Mesothelial cell of epicardium (in vitro differentiated cells): Measurements from ENCODE around the gene CEP55. TPM values are rescaled to one million over a fixed set of nuclear protein-coding genes. Genes with fewer than 3 reads are reported as not detected.

ENCODE experiments used
- DNase-seq, 2 experiments: peaks; one replicate each; pipeline ENCODE4 v3.0.0; 2021; ENCODE audit warnings: low spot score in 2 of 2; ENCODE audit not compliant: unreplicated experiment in 2 of 2
- H3K27ac Mint-ChIP-seq: 2 replicates; pipeline ENCODE4 v1.8.0; 2021; ENCODE audit warnings: mixed read lengths
- H3K27me3 Mint-ChIP-seq: 2 replicates; pipeline ENCODE4 v1.8.0; 2021; ENCODE audit warnings: low read depth, mixed read lengths
- H3K36me3 Mint-ChIP-seq: 2 replicates; pipeline ENCODE4 v1.8.0; 2021; ENCODE audit warnings: mixed read lengths
- H3K4me1 Mint-ChIP-seq: 2 replicates; pipeline ENCODE4 v1.8.0; 2021; ENCODE audit warnings: mixed read lengths
- H3K4me3 Mint-ChIP-seq: 2 replicates; pipeline ENCODE4 v1.8.0; 2021; ENCODE audit warnings: mild to moderate bottlenecking, moderate library complexity, mixed read lengths
- H3K9me3 Mint-ChIP-seq: 2 replicates; pipeline ENCODE4 v1.8.0; 2021; ENCODE audit warnings: mixed read lengths
- total RNA-seq: library from RNA; stranded (reverse); gene quantifications from 3 replicates; pipeline ENCODE4 v1.2.1, GENCODE V29; 2021
- TF ChIP-seq, protein P1 (sequence below): fragments of 200-600 bp; sonication (generic); IDR thresholded peaks from one replicate; pipeline ENCODE4 v1.5.0; 2021; ENCODE audit warnings: antibody characterized with exemption; ENCODE audit not compliant: unreplicated experiment

The CEP55 gene
- total RNA-seq, 1 donor from 2014 or later = 6.3 TPM

DNA sequence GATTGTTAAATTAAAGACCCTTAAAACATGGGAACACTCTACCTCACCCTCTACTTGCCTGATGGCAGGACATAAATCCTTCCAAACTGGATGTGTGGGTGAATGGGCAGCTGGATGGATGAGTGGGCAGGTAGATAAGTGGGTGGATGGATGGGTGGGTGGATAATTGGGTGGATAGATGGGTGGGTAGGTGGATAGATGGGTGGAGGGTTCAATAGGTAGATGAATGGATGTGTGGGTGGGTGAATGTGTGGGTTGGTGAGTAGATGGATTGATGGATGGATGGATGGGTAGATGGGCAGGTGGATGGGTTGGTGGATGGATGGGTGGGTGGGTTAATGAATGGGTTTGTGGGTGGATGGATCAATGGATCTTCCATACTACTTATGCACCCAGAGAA, 51.1 kb downstream of the CEP55 start:
- no peak for DNase-seq
- Mint-ChIP-seq H3K9me3 (no peaks in the 10 kb centered on the region), H3K36me3 (no peaks in the 10 kb centered on the region), H3K4me1 (peaks cover 5% of the 10 kb centered on the region), H3K27ac (no peak overlapping the region), H3K4me3 (no peak overlapping the region), H3K27me3 (peaks cover 33% of the 10 kb centered on the region)
- TF ChIP-seq, protein P1, sequence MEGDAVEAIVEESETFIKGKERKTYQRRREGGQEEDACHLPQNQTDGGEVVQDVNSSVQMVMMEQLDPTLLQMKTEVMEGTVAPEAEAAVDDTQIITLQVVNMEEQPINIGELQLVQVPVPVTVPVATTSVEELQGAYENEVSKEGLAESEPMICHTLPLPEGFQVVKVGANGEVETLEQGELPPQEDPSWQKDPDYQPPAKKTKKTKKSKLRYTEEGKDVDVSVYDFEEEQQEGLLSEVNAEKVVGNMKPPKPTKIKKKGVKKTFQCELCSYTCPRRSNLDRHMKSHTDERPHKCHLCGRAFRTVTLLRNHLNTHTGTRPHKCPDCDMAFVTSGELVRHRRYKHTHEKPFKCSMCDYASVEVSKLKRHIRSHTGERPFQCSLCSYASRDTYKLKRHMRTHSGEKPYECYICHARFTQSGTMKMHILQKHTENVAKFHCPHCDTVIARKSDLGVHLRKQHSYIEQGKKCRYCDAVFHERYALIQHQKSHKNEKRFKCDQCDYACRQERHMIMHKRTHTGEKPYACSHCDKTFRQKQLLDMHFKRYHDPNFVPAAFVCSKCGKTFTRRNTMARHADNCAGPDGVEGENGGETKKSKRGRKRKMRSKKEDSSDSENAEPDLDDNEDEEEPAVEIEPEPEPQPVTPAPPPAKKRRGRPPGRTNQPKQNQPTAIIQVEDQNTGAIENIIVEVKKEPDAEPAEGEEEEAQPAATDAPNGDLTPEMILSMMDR = no peak

DNA sequence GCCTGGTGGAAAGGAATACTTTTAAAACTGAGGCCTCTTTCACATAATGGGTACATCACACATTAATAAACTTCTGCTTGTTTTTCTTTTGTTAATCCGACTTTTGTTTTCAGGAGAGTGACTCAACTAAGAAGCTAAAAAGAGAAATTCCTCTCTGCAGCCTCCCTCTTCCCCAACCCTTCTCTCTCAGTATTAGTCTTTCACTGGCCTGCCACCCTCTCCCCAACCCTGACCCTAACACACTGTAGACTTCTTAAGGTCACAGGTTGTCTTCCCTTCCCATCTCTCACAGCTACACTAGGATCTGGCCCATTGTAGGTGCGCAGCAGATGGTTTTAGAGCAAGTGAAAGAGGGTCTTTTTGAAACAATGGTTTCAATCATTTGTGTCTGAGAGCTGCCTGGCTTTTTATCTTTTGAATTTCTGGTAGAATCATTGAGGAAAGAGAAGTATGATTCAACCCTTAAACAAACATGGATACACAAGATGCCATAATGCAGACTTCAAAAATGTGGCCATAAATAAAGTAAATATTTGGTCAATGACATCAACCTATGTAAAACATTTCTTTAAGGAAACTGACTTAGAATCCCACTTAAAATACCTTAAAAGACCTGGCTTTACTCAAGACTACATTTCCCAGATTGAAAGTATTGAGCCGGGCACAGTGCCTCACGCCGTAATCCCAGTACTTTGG, 52.1 kb downstream of the CEP55 start:
- no peaks in the 10 kb centered on the region for H3K36me3 Mint-ChIP-seq
- no peak overlapping the region for H3K27ac Mint-ChIP-seq
- no peak for DNase-seq
- H3K9me3 Mint-ChIP-seq = no peaks in the 10 kb centered on the region
- no peak overlapping the region for H3K4me3 Mint-ChIP-seq
- H3K4me1 Mint-ChIP-seq = peaks cover under 1% of the 10 kb centered on the region
- peaks cover 24% of the 10 kb centered on the region for H3K27me3 Mint-ChIP-seq
- TF ChIP-seq, protein P1 = no peak

DNA sequence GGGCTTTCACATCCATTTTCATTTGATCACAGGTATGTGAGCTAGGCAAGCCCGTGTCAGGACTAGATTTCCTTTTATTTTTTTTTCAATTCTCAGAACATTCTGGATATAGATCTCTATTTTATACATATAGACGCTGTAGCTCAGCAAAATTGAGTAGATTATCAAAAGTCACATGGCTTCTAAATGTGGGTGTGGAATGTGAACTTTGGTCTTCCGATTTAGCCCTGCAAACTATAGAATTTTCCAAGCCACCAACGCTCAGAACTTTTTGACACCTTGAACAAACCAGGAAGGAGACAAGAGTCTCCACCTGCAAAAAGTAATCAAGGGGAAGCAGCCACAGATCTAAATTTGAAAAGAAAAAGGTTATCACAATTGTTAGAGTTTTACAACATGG, 54.2 kb downstream of the CEP55 start:
- Mint-ChIP-seq H3K27ac (no peak overlapping the region), H3K4me1 (peaks cover 9% of the 10 kb centered on the region), H3K4me3 (no peak overlapping the region), H3K9me3 (no peaks in the 10 kb centered on the region), H3K36me3 (no peaks in the 10 kb centered on the region), H3K27me3 (peaks cover 17% of the 10 kb centered on the region)
- DNase-seq = no peak
- TF ChIP-seq, protein P1 = no peak

DNA sequence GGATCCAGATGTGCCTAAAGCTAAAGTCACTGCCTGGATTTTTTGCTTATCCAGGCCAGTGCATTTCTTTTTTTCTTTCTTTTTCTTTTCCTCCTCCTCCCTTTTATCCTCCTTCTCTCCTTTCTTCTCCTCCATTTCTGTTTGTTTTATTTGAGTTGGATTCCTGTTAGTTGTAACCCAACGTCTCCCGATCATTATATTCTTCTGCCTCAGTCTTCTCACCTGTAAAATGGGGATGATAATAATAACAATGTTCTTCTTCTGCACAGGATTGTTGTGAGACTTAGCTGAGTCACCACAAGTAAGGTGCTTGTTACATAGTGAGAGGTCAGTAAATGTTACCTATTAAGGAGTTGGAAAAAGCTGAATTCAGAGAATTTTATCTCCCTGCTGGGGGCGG, 56.4 kb downstream of the CEP55 start:
- no peak for DNase-seq
- H3K9me3 Mint-ChIP-seq = no peaks in the 10 kb centered on the region
- H3K27me3 Mint-ChIP-seq = peaks cover 13% of the 10 kb centered on the region
- no peak overlapping the region for H3K4me3 Mint-ChIP-seq
- peaks cover 9% of the 10 kb centered on the region for H3K4me1 Mint-ChIP-seq
- TF ChIP-seq, protein P1 = no peak
- no peaks in the 10 kb centered on the region for H3K36me3 Mint-ChIP-seq
- no peak overlapping the region for H3K27ac Mint-ChIP-seq

DNA sequence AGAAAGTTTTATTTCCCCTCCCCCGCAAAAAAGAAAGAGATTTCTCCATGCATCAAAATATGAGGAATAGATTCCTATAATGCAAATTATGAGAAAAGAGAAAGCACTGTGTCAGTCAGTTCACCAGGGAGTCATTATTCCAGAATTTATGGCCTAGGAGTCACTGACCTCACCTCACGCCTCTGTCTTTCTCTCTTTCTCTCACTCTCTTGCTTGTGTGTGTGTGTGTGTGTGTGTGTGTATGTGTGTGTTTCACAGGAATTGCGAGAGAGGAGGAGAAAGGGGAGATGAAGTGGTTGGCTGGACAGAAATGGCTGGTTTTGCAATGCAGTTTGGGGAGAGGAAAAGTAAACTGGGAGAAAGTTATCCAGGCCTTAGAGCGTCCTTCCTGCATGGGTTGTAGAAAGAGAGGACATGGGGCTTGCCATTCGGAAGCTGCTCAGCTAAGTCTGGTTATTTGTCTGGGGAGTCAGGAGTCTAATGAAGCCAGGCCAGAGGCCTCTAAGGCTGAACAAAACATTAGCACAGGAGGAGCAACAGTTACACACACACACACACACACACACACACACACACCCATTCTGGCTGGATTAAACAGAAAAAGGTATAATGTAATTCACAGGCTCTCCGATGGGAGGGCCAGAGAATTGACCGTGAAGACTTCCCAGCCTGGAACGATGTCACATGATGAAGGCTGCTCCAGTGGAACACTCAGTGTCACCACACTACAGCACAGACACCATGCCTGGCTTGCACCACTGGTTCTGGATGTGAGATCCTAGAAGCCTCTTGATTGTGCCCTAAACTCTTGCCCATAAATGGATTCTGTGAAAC, 57.3 kb downstream of the CEP55 start:
- H3K36me3 Mint-ChIP-seq = no peaks in the 10 kb centered on the region
- peaks cover 9% of the 10 kb centered on the region for H3K4me1 Mint-ChIP-seq
- H3K27me3 Mint-ChIP-seq = peaks cover 10% of the 10 kb centered on the region
- H3K4me3 Mint-ChIP-seq = no peak overlapping the region
- no peaks in the 10 kb centered on the region for H3K9me3 Mint-ChIP-seq
- H3K27ac Mint-ChIP-seq = no peak overlapping the region
- TF ChIP-seq, protein P1 = no peak
- DNase-seq = no peak
